ENCODE data around the gene EGR2.
"Not testable (repeated sequence)": the region's sequence is repeated elsewhere in the genome, so short reads cannot be mapped to it uniquely, and the experiment has no call there.

EGR2 gene

GRCh38 chr10:62784537-62784936 is 31.6 kb downstream of the EGR2 start:
- not testable (repeated sequence) for H3K9ac ChIP-seq (ENCODE audit: low read length); H3K4me3 ChIP-seq (ENCODE audit: low read length); H3K36me3 ChIP-seq (ENCODE audit: control insufficient read depth, insufficient read depth, low read length); H3K4me1 ChIP-seq (ENCODE audit: control insufficient read depth, insufficient read depth, low read length); H3K27me3 ChIP-seq (ENCODE audit: control insufficient read depth, insufficient read depth, low read length); H3K9me3 ChIP-seq (ENCODE audit: control insufficient read depth, low read length)

GRCh38 chr10:62779487-62780248 is 36.5 kb downstream of the EGR2 start:
- Histone ChIP-seq H3K4me3 (ENCODE audit: low read length) (no peak overlapping the region), H3K9ac (ENCODE audit: low read length) (no peak overlapping the region), H3K36me3 (ENCODE audit: control insufficient read depth, insufficient read depth, low read length) (no peaks in the 10 kb centered on the region), H3K27me3 (ENCODE audit: control insufficient read depth, insufficient read depth, low read length) (no peaks in the 10 kb centered on the region), H3K9me3 (ENCODE audit: control insufficient read depth, low read length) (no peaks in the 10 kb centered on the region), H3K4me1 (ENCODE audit: control insufficient read depth, insufficient read depth, low read length) (no peaks in the 10 kb centered on the region)

GRCh38 chr10:62778125-62778524 is 38.0 kb downstream of the EGR2 start:
- no peaks in the 10 kb centered on the region for H3K36me3 ChIP-seq (ENCODE audit: control insufficient read depth, insufficient read depth, low read length)
- no peaks in the 10 kb centered on the region for H3K27me3 ChIP-seq (ENCODE audit: control insufficient read depth, insufficient read depth, low read length)
- H3K4me3 ChIP-seq (ENCODE audit: low read length): no peak overlapping the region
- H3K9me3 ChIP-seq (ENCODE audit: control insufficient read depth, low read length): no peaks in the 10 kb centered on the region
- H3K4me1 ChIP-seq (ENCODE audit: control insufficient read depth, insufficient read depth, low read length): no peaks in the 10 kb centered on the region
- no peak overlapping the region for H3K9ac ChIP-seq (ENCODE audit: low read length)

GRCh38 chr10:62772186-62772974 is 43.8 kb downstream of the EGR2 start:
- Histone ChIP-seq H3K4me1 (ENCODE audit: control insufficient read depth, insufficient read depth, low read length) (no peaks in the 10 kb centered on the region), H3K36me3 (ENCODE audit: control insufficient read depth, insufficient read depth, low read length) (no peaks in the 10 kb centered on the region), H3K4me3 (ENCODE audit: low read length) (no peak overlapping the region), H3K27me3 (ENCODE audit: control insufficient read depth, insufficient read depth, low read length) (no peaks in the 10 kb centered on the region), H3K9me3 (ENCODE audit: control insufficient read depth, low read length) (no peaks in the 10 kb centered on the region), H3K9ac (ENCODE audit: low read length) (no peak overlapping the region)

- H3K9me3 ChIP-seq (ENCODE audit: control insufficient read depth, low read length): no peaks in the 10 kb centered on the region
- no peaks in the 10 kb centered on the region for H3K27me3 ChIP-seq (ENCODE audit: control insufficient read depth, insufficient read depth, low read length)
- H3K4me1 ChIP-seq (ENCODE audit: control insufficient read depth, insufficient read depth, low read length): no peaks in the 10 kb centered on the region
- no peak overlapping the region for H3K9ac ChIP-seq (ENCODE audit: low read length)
- H3K36me3 ChIP-seq (ENCODE audit: control insufficient read depth, insufficient read depth, low read length): no peaks in the 10 kb centered on the region
- no peak overlapping the region for H3K4me3 ChIP-seq (ENCODE audit: low read length)
These were observed 46.5 kb downstream of the EGR2 start for GRCh38 chr10:62769574-62770242.

- H3K27me3 ChIP-seq (ENCODE audit: control insufficient read depth, insufficient read depth, low read length): no peaks in the 10 kb centered on the region
- H3K4me3 ChIP-seq (ENCODE audit: low read length): no peak overlapping the region
These were observed 49.8 kb downstream of the EGR2 start for GRCh38 chr10:62766386-62766785.

GRCh38 chr10:62765726-62766125 is 50.4 kb downstream of the EGR2 start:
- Histone ChIP-seq H3K9me3 (ENCODE audit: control insufficient read depth, low read length) (no peaks in the 10 kb centered on the region), H3K4me1 (ENCODE audit: control insufficient read depth, insufficient read depth, low read length) (no peaks in the 10 kb centered on the region), H3K4me3 (ENCODE audit: low read length) (no peak overlapping the region), H3K9ac (ENCODE audit: low read length) (no peak overlapping the region), H3K36me3 (ENCODE audit: control insufficient read depth, insufficient read depth, low read length) (no peaks in the 10 kb centered on the region), H3K27me3 (ENCODE audit: control insufficient read depth, insufficient read depth, low read length) (no peaks in the 10 kb centered on the region)

More at GRCh38 chr10:62766386-62766785, 49.8 kb downstream of the EGR2 start:
- Histone ChIP-seq H3K9ac (ENCODE audit: low read length) (no peak overlapping the region), H3K4me1 (ENCODE audit: control insufficient read depth, insufficient read depth, low read length) (no peaks in the 10 kb centered on the region), H3K36me3 (ENCODE audit: control insufficient read depth, insufficient read depth, low read length) (no peaks in the 10 kb centered on the region), H3K9me3 (ENCODE audit: control insufficient read depth, low read length) (no peaks in the 10 kb centered on the region)

- H3K4me3 ChIP-seq (ENCODE audit: low read length): no peak overlapping the region
- no peaks in the 10 kb centered on the region for H3K4me1 ChIP-seq (ENCODE audit: control insufficient read depth, insufficient read depth, low read length)
- H3K36me3 ChIP-seq (ENCODE audit: control insufficient read depth, insufficient read depth, low read length): no peaks in the 10 kb centered on the region
- H3K9ac ChIP-seq (ENCODE audit: low read length): no peak overlapping the region
- H3K27me3 ChIP-seq (ENCODE audit: control insufficient read depth, insufficient read depth, low read length): no peaks in the 10 kb centered on the region
- no peaks in the 10 kb centered on the region for H3K9me3 ChIP-seq (ENCODE audit: control insufficient read depth, low read length)
These were observed 52.2 kb downstream of the EGR2 start for GRCh38 chr10:62764011-62764410.

GRCh38 chr10:62763155-62763554 is 53.0 kb downstream of the EGR2 start:
- Histone ChIP-seq H3K4me3 (ENCODE audit: low read length) (no peak overlapping the region), H3K27me3 (ENCODE audit: control insufficient read depth, insufficient read depth, low read length) (no peaks in the 10 kb centered on the region), H3K9ac (ENCODE audit: low read length) (no peak overlapping the region), H3K9me3 (ENCODE audit: control insufficient read depth, low read length) (no peaks in the 10 kb centered on the region), H3K36me3 (ENCODE audit: control insufficient read depth, insufficient read depth, low read length) (no peaks in the 10 kb centered on the region), H3K4me1 (ENCODE audit: control insufficient read depth, insufficient read depth, low read length) (no peaks in the 10 kb centered on the region)

Measured in mucosa of stomach (tissue), 1 donor.